ENCODE data around the gene STX2.

The STX2 gene

GRCh38 chr12:130831246-130831645 lies 7.8 kb downstream of the STX2 start:
- no peak for DNase-seq (ENCODE audit: low spot score)

- DNase-seq (ENCODE audit: low spot score), result no peak
These were observed 8.9 kb downstream of the STX2 start for GRCh38 chr12:130830246-130830551.

DNA sequence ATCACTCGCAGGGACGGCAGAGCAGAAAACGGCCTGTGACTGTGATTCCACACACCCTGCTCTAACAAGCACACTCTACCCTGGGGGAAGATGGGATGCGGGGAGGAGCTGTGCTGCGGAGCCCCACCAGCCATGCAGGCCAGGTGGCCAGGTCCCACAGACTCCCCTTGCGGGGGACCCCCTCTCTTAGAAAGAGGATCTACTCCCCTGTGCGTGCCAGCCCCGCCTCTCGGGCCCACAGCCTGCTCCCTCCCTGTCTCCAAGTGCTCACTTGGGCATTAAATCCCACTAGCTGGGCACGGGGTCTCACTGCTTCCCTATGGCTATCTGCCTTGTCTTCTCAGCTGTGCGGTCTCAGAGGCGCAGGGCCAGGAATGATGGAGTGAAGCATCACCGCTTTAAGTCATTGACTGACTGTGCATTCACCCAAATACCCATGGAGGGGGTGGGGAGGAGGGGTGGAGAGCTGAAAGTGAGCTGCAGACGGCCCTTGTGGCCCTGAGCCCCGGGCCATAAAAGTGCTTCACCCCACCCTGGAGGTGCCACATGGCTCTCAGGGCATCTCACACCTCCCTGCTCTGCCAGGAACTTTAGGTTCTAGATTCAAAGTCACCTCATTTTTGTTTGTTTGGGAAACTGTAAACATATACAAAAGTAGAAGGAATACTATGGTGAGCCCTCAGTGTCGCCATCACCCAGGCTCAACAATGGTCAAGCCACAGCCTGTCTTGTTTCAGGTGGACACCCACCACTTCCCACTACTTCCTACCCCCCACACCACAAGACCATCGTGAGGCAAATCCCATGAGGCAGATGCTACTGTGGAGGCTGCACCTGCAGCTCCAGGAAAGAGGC lies 9.4 kb downstream of the STX2 start:
- no peak for DNase-seq (ENCODE audit: low spot score)

- DNase-seq (ENCODE audit: low spot score), result no peak
These were observed 10.2 kb downstream of the STX2 start for GRCh38 chr12:130828895-130829294.

- DNase-seq (ENCODE audit: low spot score), result no peak
These were observed 11.6 kb downstream of the STX2 start for GRCh38 chr12:130827432-130827831.

DNA sequence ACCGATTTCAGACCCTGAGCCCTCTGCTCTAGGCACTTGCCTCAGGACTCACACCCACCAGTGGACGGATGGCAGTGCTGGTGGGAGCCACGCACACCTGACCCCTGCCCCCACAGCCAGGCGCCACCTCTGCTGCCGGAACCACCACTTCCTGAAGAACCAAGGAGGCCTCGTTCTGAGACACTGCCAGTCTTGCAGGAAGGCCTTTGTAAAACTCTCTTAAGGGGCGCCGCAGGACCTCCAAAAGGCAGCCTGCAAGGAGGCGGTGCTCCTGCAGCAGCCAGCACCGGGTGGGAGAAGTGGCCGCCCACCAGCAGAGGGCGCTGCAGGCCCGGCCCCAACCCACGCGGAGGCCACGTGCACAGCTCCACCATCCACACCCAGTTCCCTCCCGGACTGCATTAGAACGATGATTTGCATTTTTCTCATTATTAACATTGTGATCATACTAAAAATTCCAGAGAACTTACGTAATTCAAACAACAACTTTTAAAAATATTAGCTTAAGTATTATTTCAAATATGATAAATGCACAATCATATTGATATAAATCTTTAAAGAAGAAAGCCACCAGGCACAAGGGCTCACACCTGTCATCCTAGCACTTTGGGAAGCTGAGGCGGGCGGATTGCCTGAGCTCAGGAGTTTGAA lies 12.8 kb downstream of the STX2 start:
- DNase-seq (ENCODE audit: low spot score), result peak; percentile 38

DNA sequence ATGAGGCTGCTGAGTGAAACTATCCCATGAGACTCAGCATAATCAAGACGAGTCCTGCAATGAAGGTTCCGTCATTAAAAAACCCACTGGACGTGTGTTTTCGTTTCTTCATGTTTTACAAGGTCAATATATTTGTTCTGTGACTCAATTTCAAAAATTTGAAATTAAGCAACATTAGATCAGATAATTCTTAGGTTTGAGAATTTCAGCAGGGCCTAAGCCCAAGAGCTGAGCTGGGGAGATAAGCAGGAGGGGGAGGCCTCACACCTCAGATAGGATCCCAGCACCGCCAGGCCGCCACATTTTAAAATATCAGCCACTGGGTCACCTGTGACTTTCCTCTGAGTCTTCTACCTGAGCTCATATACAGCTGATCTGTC lies 13.3 kb downstream of the STX2 start:
- no peak for DNase-seq (ENCODE audit: low spot score)

DNA sequence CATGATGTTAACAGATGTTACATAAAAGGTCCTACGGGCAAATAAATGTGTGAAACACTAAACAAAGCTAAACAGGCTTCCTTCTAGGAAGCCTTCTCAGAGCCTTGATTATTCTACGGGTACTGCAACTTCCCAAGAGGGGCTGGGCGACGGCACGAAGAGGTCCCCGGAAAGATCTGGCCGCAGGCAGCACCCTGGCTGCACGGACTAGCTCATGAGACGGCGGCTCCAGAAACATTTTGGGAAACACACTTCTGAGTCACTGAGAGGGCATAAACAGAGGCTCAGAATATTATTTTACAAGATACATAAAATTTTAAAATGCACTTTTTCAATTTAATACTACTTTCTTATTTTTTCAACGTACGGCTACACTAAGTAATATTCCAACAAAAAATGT lies 19.4 kb downstream of the STX2 start:
- no peak for DNase-seq (ENCODE audit: low spot score)

DNA sequence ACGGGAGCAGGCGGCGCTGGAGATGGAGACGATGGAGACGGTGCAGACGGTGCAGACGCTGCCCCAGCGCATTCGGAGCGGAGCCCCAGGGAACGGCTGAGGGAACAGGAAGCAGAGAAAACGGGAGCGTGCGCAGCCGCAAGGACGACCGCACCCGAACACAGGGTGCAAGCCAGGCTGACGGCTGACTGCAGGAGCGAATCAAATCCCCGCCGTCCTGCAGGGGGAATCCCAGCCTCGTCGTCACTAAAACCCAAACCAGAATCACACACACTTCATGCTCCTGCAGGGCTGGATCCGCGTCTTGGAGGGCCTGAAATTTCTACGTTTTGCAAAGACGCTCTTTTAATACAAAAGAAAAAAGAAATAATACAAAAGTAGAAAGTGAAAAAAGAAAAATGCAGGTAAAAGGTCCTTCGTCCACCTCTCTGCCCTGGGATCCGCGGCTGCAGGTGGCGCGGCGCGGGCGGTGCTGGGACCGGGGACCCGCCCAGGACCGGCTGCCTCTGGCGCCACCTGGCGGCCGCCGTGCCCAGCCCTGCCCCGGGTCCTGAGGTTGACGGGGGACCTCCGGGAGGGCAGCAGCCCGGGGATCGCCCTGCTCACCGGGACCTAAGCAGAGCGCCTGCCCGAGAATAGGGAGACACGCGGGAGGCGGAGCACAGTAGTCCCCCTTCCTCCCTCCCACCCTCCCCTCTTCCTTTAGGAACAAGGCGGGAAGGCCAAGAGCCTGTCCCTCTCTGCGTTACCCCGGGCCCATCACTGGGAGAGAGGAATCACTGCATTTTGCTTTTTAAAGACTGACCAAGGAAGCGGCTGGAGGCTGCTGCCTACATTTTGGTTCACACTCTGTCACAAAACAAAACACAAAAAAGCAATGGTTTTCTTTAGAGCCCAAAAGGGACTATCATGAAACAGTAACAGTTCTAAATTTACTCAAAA lies 20.1 kb downstream of the STX2 start:
- peak; percentile 16 for DNase-seq (ENCODE audit: low spot score)

DNA sequence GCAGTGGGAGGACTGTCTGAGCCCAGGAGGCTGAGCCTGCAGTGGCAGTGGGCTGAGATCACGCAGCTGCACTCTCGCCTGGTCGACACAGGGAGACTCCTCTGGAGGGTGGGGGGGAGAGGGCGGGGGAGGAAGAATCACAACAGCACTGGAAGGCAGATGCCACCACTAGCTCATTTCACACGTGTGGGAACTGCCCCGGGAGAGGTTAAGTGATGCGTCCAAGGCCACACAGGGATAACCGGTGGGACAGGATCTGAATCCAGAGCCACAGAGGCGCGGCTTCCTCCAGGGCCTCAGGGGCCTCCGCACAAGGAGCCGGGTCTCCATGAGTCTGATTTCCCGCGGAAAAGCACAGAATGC lies 20.8 kb downstream of the STX2 start:
- no peak for DNase-seq (ENCODE audit: low spot score)

GRCh38 chr12:130817804-130818203 lies 21.2 kb downstream of the STX2 start:
- DNase-seq (ENCODE audit: low spot score), result no peak

GRCh38 chr12:130816097-130816496 lies 23.0 kb downstream of the STX2 start:
- no peak for DNase-seq (ENCODE audit: low spot score)

DNA sequence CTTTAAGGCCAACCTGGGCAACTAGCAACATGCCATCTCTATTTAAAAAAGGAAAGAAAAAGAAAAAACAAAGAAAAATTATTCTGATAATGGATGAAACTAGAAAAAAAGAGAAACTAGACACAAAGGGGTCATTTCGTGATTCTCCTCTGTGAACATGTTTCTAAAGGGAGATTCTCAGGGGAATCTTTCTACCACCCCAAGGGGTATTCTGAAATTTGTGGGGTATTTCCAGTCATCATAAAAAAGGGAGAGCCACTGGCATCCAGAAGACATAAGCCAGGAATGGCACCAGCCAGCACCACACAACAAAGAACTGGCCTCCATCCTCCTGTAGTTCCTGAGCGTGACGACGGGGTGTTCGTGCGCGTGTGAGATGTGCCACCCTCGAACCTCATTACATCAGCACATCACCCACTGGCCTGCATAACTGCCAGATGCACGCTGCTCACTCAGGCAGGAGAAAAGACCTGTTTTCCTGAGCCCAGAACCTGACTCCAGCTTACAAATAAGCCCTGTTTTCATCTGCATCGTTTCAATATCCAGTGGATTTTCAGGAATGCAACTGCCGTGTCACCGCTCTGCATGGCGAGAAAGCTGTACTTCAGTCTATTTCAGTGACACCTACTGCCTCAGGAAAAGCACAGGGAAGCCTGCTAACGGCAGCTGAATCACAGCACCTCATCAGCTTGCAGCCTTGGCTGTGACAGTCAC lies 23.9 kb downstream of the STX2 start:
- no peak for DNase-seq (ENCODE audit: low spot score)

DNA sequence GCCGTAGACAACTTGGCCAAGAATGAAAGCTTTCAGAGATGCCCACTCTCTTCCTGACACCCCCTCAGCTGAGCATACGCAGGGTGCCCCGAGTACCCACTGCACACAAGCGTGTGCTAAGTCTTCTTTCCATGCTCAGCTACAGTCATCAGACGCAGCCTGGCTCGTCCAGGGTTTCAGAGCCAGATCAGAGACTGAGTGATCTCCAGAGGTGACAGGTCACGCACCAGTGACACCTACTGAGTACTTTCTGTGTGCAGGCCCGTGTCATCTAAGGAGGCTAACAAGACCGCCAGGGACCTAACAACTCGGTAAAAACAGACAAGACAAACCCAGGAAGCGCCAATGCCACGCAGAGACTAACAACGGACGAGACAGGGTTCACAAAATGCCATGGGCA lies 25.1 kb downstream of the STX2 start:
- no peak for DNase-seq (ENCODE audit: low spot score)

GRCh38 chr12:130813436-130813835 lies 25.6 kb downstream of the STX2 start:
- no peak for DNase-seq (ENCODE audit: low spot score)

- no peak for DNase-seq (ENCODE audit: low spot score)
These were observed 29.3 kb downstream of the STX2 start for GRCh38 chr12:130809791-130810190.

GRCh38 chr12:130807309-130807708 lies 31.7 kb downstream of the STX2 start:
- DNase-seq (ENCODE audit: low spot score), result no peak

- no peak for DNase-seq (ENCODE audit: low spot score)
These were observed 32.5 kb downstream of the STX2 start for GRCh38 chr12:130806574-130806973.

- no peak for DNase-seq (ENCODE audit: low spot score)
These were observed 33.4 kb downstream of the STX2 start for GRCh38 chr12:130805635-130806034.

DNA sequence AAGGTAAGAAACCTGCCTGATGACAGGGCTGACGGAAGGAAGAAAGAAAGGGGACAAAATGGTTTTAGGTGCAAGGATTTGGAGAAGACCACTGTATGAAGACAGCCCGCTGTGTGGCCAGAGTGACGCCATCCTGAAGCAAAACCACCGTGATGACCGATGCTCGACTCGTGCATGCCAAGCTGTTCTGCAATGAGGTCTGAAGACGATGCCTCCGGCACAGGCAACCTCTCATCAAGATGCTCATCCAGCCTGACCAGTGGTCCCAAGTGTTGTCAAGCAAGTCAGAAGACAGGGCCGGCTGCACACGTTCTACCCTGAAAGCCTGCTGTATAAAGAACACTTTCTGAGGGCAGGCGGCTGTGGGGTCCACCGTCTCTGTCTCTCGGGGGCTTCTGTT lies 34.8 kb downstream of the STX2 start:
- no peak for DNase-seq (ENCODE audit: low spot score)

DNA sequence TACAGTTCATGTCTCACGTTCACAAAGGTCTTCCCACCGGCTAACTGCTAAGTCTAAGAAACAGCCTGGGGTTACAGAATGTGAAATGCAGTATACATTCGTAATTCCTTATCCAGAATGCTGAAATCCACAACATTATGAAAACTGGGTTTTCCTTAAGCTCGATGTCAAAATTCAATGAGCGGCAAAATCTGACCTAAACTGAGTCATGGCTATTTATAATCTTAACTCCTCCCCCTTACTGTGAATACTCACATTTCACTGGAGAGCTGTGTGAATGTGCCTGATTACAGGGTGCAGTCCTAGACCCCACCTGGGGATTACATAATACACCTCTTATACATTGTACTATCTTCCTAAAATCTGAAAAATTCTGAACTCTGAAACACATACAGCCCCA lies 35.3 kb downstream of the STX2 start:
- no peak for DNase-seq (ENCODE audit: low spot score)

DNA sequence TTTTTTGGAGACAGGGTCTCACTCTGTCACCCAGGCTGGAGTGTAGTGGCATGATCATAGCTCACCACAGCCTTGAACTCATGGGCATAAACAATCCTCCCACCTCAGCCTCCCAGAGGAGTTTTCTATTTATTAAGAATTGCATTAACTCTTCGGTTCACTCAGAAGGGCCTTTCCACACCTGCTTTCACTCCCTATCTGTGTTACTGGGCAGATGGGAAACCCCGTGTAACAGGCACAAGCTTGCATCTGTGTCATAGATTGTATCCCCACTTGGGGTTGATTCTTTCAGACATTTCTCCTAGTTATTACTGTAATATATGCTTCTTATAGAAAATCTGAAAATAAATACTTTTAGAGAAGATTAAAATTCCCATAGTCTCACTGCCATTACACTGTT lies 38.7 kb downstream of the STX2 start:
- no peak for DNase-seq (ENCODE audit: low spot score)
